ENCODE measurements around the gene RFPL4AL1. TPM values are rescaled to one million over a fixed set of nuclear protein-coding genes. Genes with fewer than 3 reads are reported as not detected.
"Not testable (repeated sequence)": the region's sequence is repeated elsewhere in the genome, so short reads cannot be mapped to it uniquely, and the experiment has no call there.

The RFPL4AL1 gene
- not detected for total RNA-seq

- H3K4me1 ChIP-seq, H3K9me3 ChIP-seq, H3K27me3 ChIP-seq, H3K36me3 ChIP-seq, H3K27ac ChIP-seq, ATAC-seq, H3K4me3 ChIP-seq: not testable (repeated sequence)
- 75 to 83% methylated on average over 5 of the region's 6 CpGs for WGBS, 2 donors (ENCODE audit: low coverage in 1 of 2)
These were observed at the start of gene RFPL4AL1 for GRCh38 chr19:55768818-55769217. Gene RFPL4AL1 (plus strand): TSS chr19:55769118. CDS start chr19:55771805, 2,687 bp downstream.

- no peak overlapping the region for H3K27ac ChIP-seq
- H3K36me3 ChIP-seq: no peaks in the 10 kb centered on the region
- H3K4me3 ChIP-seq: no peak overlapping the region
- no peaks in the 10 kb centered on the region for H3K4me1 ChIP-seq
- TF ChIP-seq CTCF (IDR thresholded peaks at IDR 0.05) (no peak), POLR2AphosphoS5 (IDR thresholded peaks at IDR 0.05) (no peak), POLR2A (IDR thresholded peaks at IDR 0.05) (no peak), EP300 (IDR thresholded peaks at IDR 0.05) (no peak)
- H3K9me3 ChIP-seq: peaks cover 0 to 18% (median 0%) of the 10 kb centered on the region in 3 donors
- peaks cover 58% of the 10 kb centered on the region for H3K27me3 ChIP-seq
- ATAC-seq: no peak
- 56 to 58% methylated on average over 4 to 5 of the region's 5 CpGs for WGBS, 2 donors (ENCODE audit: low coverage in 1 of 2)
These were observed 48.6 kb upstream of the RFPL4AL1 start for GRCh38 chr19:55720214-55720746.

- Histone ChIP-seq H3K9me3 (peaks cover 0 to 18% (median 0%) of the 10 kb centered on the region in 3 donors), H3K27me3 (peaks cover 59% of the 10 kb centered on the region), H3K4me3 (no peak overlapping the region), H3K4me1 (no peaks in the 10 kb centered on the region), H3K27ac (no peak overlapping the region), H3K36me3 (no peaks in the 10 kb centered on the region)
- no peak for TF ChIP-seq EP300 (IDR thresholded peaks at IDR 0.05)
- no peak for ATAC-seq
- WGBS, 2 donors (ENCODE audit: low coverage in 1 of 2): 80 to 93% methylated on average over 3 of the region's 3 CpGs
These were observed 48.1 kb upstream of the RFPL4AL1 start for GRCh38 chr19:55720801-55721200.

DNA sequence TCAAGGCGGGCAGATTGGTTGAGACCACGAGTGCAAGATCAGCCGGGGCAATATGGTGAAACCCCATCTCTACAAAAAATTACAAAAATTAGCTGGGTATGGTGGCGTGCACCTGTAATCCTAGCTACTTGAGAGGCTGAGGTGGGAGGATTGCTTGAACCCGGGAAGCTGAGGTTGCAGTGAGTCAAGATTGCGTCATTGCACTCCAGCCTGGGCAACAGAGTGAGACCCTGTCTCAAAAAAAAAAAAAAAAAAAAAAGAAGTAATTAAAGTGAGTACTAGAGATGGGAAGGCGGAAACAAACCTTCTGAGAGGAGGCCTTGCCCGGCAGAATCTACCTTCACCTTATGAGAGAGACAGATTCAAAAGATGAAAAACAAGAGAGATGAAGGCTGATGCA lies 45.4 kb upstream of the RFPL4AL1 start:
- H3K36me3 ChIP-seq: no peaks in the 10 kb centered on the region
- no peaks in the 10 kb centered on the region for H3K4me1 ChIP-seq
- H3K9me3 ChIP-seq: peaks cover 0 to 18% (median 0%) of the 10 kb centered on the region in 3 donors
- H3K4me3 ChIP-seq: no peak overlapping the region
- H3K27me3 ChIP-seq: peaks cover 43% of the 10 kb centered on the region
- no peak overlapping the region for H3K27ac ChIP-seq
- ATAC-seq: no peak
- TF ChIP-seq POLR2AphosphoS5 (IDR thresholded peaks at IDR 0.05): no peak
- no peak for TF ChIP-seq EP300 (IDR thresholded peaks at IDR 0.05)
- no peak for TF ChIP-seq CTCF (IDR thresholded peaks at IDR 0.05)
- no peak for TF ChIP-seq POLR2A (IDR thresholded peaks at IDR 0.05)
- WGBS, 2 donors (ENCODE audit: low coverage in 1 of 2): 81 to 91% methylated on average over 5 to 8 of the region's 8 CpGs

DNA sequence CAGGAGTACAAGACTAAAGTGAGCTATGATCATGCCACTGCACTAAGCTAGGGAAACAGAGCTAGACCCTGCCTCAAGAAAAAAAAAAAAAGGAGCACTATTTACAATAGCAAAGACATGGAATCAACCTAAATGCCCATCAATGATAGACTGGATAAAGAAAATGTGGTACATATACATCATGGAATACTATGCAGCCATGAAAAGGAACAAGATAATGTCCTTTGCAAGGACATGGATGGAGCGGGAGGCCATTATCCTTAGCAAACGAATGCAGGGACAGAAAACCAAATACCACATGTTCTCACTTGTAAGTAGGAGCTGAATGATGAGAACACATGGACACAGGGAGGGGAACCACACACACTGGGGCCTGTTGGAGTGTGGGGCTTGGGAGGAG lies 38.5 kb upstream of the RFPL4AL1 start:
- not testable (repeated sequence) for H3K27me3 ChIP-seq, H3K9me3 ChIP-seq, H3K27ac ChIP-seq, ATAC-seq, H3K4me3 ChIP-seq, H3K36me3 ChIP-seq, H3K4me1 ChIP-seq
- 72% methylated on average over 2 of the region's 2 CpGs for WGBS, 2 donors (ENCODE audit: low coverage in 1 of 2)

DNA sequence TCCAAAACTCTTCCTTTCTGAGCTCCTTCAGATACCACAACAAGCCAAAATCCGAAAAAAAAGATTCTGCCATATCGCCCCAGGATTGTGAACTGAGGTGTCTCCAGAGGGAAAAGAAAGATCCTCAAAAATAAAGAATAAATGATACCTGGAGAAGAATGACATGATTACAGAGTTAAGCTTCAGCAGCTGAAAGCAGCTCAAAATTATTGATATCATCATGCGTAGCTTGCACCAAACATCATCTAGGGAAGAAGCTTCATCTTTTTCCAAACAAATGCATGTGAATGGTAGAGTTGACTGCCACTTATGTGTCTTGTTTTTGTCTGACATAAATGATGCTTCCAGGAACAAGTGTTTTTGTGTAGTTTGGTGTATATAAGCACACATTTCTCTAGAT lies 30.6 kb upstream of the RFPL4AL1 start, which contains the start of gene NLRP9:
Gene NLRP9, minus strand, starts transcription at position 101 of the 400 bp plus-strand sequence. Its CDS starts 28 bp downstream, at position 73.
- Histone ChIP-seq H3K9me3 (no peaks in the 10 kb centered on the region), H3K27ac (no peak within 1 kb of the TSS), H3K4me1 (no peaks in the 10 kb centered on the region), H3K36me3 (no peaks in the 10 kb centered on the region), H3K27me3 (peaks cover 24% of the 10 kb centered on the region), H3K4me3 (no peak within 1 kb of the TSS)
- 82 to 90% methylated on average over 1 to 2 of the region's 3 CpGs for WGBS, 2 donors (ENCODE audit: low coverage in 1 of 2)
- TF ChIP-seq POLR2AphosphoS5 (IDR thresholded peaks at IDR 0.05) (no peak), EP300 (IDR thresholded peaks at IDR 0.05) (no peak), CTCF (IDR thresholded peaks at IDR 0.05) (no peak), POLR2A (IDR thresholded peaks at IDR 0.05) (no peak)
- no peak for ATAC-seq

Data from gastroesophageal sphincter (tissue), 4 donors.